HL-60 (cell line): ENCODE data around the gene F5.

Source experiments
- DNase-seq, 2 experiments: peaks; one replicate each; pipeline ENCODE4 v3.0.0-alpha.2; 2010 to 2020; ENCODE audit warnings: low read depth in 1 of 2, low spot score in 1 of 2
- H3K27ac ChIP-seq: fragments of 250-450 bp; sonication (Bioruptor Pico); replicated peaks from 2 replicates; pipeline ENCODE4 v1.5.1; 2020; ENCODE audit warnings: mild to moderate bottlenecking, moderate library complexity
- H3K27me3 ChIP-seq: fragments of 250-450 bp; sonication (Bioruptor Pico); 2 replicates; pipeline ENCODE4 v1.5.1; 2021; ENCODE audit warnings: mild to moderate bottlenecking, moderate library complexity; ENCODE audit not compliant: insufficient read depth, poor library complexity, severe bottlenecking
- H3K4me3 ChIP-seq: replicated peaks from 2 replicates; pipeline ENCODE4 v1.5.1; 2011; ENCODE audit warnings: mild to moderate bottlenecking, control low read depth, low read length; ENCODE audit not compliant: insufficient read depth
- GABPA ChIP-seq: IDR thresholded peaks from 2 replicates; pipeline ENCODE4 v1.6.1; 2012; ENCODE audit warnings: low read depth
- POLR2AphosphoS5 ChIP-seq: IDR thresholded peaks from 2 replicates; pipeline ENCODE4 v1.6.1; 2012; ENCODE audit warnings: low read depth

F5 gene

GRCh38 chr1:169465281-169465680 lies 121.0 kb downstream of the F5 start:
- DNase-seq, result no peak
- no peaks in the 10 kb centered on the region for H3K27me3 ChIP-seq
- TF ChIP-seq POLR2AphosphoS5, result no peak
- TF ChIP-seq GABPA, result no peak

More at GRCh38 chr1:169465281-169465680, 121.0 kb downstream of the F5 start:
- Histone ChIP-seq H3K4me3 (no peak overlapping the region), H3K27ac (no peak overlapping the region)
